B cell (primary cell): ENCODE data around the gene TRIM44. TPM values are rescaled to one million over a fixed set of nuclear protein-coding genes. Genes with fewer than 3 reads are reported as not detected.
"Not testable (repeated sequence)": the region's sequence is repeated elsewhere in the genome, so short reads cannot be mapped to it uniquely, and the experiment has no call there.

ENCODE experiments used
- ATAC-seq: fragments of 200-7000 bp; cut with Tn5 transposase; one replicate; pipeline ENCODE4 v1.10.0; 2021; ENCODE audit warnings: low read depth, mild to moderate bottlenecking, moderate number of reproducible peaks, moderate library complexity
- CTCF ChIA-PET: fragments of 350-600 bp; sonication (Branson Sonifier 250); formaldehyde crosslinking; loops from one replicate; lab custom pipeline; 2021; ENCODE audit warnings: antibody characterized with exemption, inconsistent platforms; lab: Charles Lee
- POLR2A ChIA-PET: fragments of 350-600 bp; sonication (Branson Sonifier 250); formaldehyde crosslinking; loops from one replicate; lab custom pipeline; 2021; ENCODE audit warnings: antibody characterized with exemption; lab: Charles Lee
- DNase-seq: peaks from one replicate; pipeline ENCODE4 v3.0.0; 2013
- H2AFZ ChIP-seq: 2 replicates; pipeline ENCODE4 v1.6.1; 2012; ENCODE audit warnings: mild to moderate bottlenecking, low read depth, low read length; ENCODE audit not compliant: insufficient read depth, poor library complexity, severe bottlenecking
- H3K27ac ChIP-seq, 2 donors: 1 replicate in 1 of 2; 2 replicates in 1 of 2; pipeline ENCODE4 v1.5.1; 2012 to 2013; ENCODE audit warnings: low read length in 2 of 2, mild to moderate bottlenecking in 2 of 2, moderate library complexity in 1 of 2
- H3K27me3 ChIP-seq, 4 experiments: fragments of 200-600 bp in 1 of 4; sonication (generic) in 1 of 4; replicated peaks in 1 of 4; 1 replicate in 2 of 4; 2 replicates in 2 of 4; pipeline versions ENCODE4 v1.6.1 to v1.7.0; 2013 to 2016; ENCODE audit warnings: low read length in 3 of 4, mild to moderate bottlenecking in 2 of 4, mixed read lengths in 1 of 4, moderate library complexity in 1 of 4; ENCODE audit not compliant: insufficient read depth in 4 of 4, control insufficient read depth in 3 of 4; ENCODE audit errors: control extremely low read depth in 1 of 4
- H3K36me3 ChIP-seq, 2 experiments: replicated peaks in 1 of 2; 1 replicate in 1 of 2; 2 replicates in 1 of 2; pipeline versions ENCODE4 v1.6.1 to v1.7.1; 2013; ENCODE audit warnings: low read length in 1 of 2; ENCODE audit not compliant: insufficient read depth in 2 of 2, control insufficient read depth in 1 of 2; ENCODE audit errors: control extremely low read depth in 1 of 2, extremely low read depth in 1 of 2
- H3K4me1 ChIP-seq, 2 donors: fragments of 200-600 bp in 1 of 2; sonication (generic) in 1 of 2; 1 replicate in 1 of 2; 2 replicates in 1 of 2; pipeline versions ENCODE4 v1.5.1 to v1.6.1; 2013 to 2017; ENCODE audit warnings: low read length in 2 of 2; ENCODE audit not compliant: control insufficient read depth in 2 of 2, insufficient read depth in 2 of 2
- H3K4me2 ChIP-seq: replicated peaks from 2 replicates; pipeline ENCODE3; 2012; ENCODE audit warnings: mild to moderate bottlenecking, low read depth, low read length; ENCODE audit not compliant: poor library complexity, severe bottlenecking
- H3K4me3 ChIP-seq, 5 experiments: fragments of 200-600 bp in 1 of 5; sonication (generic) in 1 of 5; 1 replicate in 3 of 5; 2 replicates in 2 of 5; pipeline versions ENCODE4 v1.5.1 to v1.7.0; 2011 to 2016; ENCODE audit warnings: low read length in 4 of 5, mild to moderate bottlenecking in 4 of 5, low read depth in 2 of 5, control low read depth in 1 of 5, moderate library complexity in 1 of 5; ENCODE audit not compliant: insufficient read depth in 1 of 5; ENCODE audit errors: control extremely low read depth in 1 of 5, extremely low read depth in 1 of 5
- H3K79me2 ChIP-seq: fragments of 200-600 bp; sonication (generic); one replicate; pipeline ENCODE4 v1.6.0; 2016; ENCODE audit warnings: low read length; ENCODE audit not compliant: control insufficient read depth, insufficient read depth
- H3K9ac ChIP-seq: fragments of 200-600 bp; sonication (generic); 2 replicates; pipeline ENCODE4 v1.6.1; 2017; ENCODE audit warnings: mild to moderate bottlenecking, low read length, moderate library complexity
- H3K9me3 ChIP-seq, 3 donors: one replicate each; pipeline versions ENCODE4 v1.6.1 to v1.7.1; 2013; ENCODE audit warnings: low read length in 2 of 3; ENCODE audit not compliant: control insufficient read depth in 2 of 3, insufficient read depth in 1 of 3; ENCODE audit errors: control extremely low read depth in 1 of 3
- H4K20me1 ChIP-seq: 2 replicates; pipeline ENCODE4 v1.6.0; 2012; ENCODE audit warnings: mild to moderate bottlenecking, low read length; ENCODE audit not compliant: insufficient read depth, control insufficient read depth, poor library complexity, severe bottlenecking
- H3K27ac Mint-ChIP-seq: one replicate; pipeline ENCODE4 v1.8.0; 2021; ENCODE audit warnings: mixed read lengths
- H3K27me3 Mint-ChIP-seq: one replicate; pipeline ENCODE4 v1.8.0; 2021; ENCODE audit warnings: mixed read lengths
- H3K4me1 Mint-ChIP-seq: one replicate; pipeline ENCODE4 v1.8.0; 2021; ENCODE audit warnings: mixed read lengths
- H3K4me3 Mint-ChIP-seq: one replicate; pipeline ENCODE4 v1.8.0; 2021; ENCODE audit warnings: mixed read lengths
- H3K9me3 Mint-ChIP-seq: one replicate; pipeline ENCODE4 v1.8.0; 2022; ENCODE audit warnings: mixed read lengths; ENCODE audit not compliant: insufficient read depth
- EZH2 ChIP-seq: IDR thresholded peaks from 2 replicates; pipeline ENCODE4 v1.6.1; 2012; ENCODE audit warnings: borderline replicate concordance, low read depth, mild to moderate bottlenecking, moderate library complexity, low read length; ENCODE audit not compliant: insufficient read depth, poor library complexity, severe bottlenecking
- WGBS: methylation state at CpG from one replicate; pipeline ENCODE4 v1.1.5; 2013; ENCODE audit warnings: missing lambda C conversion rate; ENCODE audit not compliant: insufficient coverage; 5-methylcytosine and 5-hydroxymethylcytosine counted together
- intact Hi-C: fragments of 100-400 bp; cut with micrococcal nuclease; formaldehyde crosslinking; loops from one replicate; pipeline ENCODE4 v1.10.0; 2022
- polyA plus RNA-seq: library from polyadenylated mRNA; depleted of rRNA; stranded (reverse); fragments of >200 nt; gene quantifications from 2 replicates; pipeline ENCODE4 v1.2.3, GENCODE V29; 2012
- total RNA-seq, 2 donors: library from RNA; stranded (reverse); fragments of 120-200 nt in 1 of 2; gene quantifications; 1 replicate in 1 of 2; 2 replicates in 1 of 2; pipeline versions ENCODE4 v1.2.3 to v1.2.4, GENCODE V29; 2013 to 2022
- TF ChIP-seq, protein P1 (sequence below): fragments of 200-600 bp; IDR thresholded peaks from one replicate; pipeline ENCODE4 v1.8.0; 2022; ENCODE audit warnings: antibody characterized with exemption, mild to moderate bottlenecking

TRIM44 gene
- total and polyA plus RNA-seq, 2 donors (not counting 1 experiment from before 2014, with no cell fraction given): 39.1 to 71.1 TPM

DNA sequence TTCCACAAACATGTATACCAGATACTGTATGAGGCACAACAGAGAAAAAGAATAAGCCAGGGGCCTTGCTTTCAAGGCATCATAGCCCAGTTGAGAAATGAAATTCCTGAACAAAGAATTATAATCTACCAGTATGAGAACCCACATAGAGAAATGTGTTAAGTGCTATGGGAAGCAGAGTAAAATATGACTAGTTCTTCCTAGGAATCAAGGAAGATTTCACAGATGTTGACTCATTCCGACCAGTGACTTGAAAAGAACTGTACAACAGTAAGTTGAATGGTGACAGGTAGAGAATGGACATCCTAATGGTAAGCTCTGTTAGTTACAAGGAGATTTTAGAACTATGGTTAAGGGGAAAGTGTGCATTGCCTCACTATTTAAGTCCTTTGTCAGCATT is 102.6 kb downstream of the TRIM44 start:
- ATAC-seq: no peak
- no peak overlapping the region for H3K4me3 Mint-ChIP-seq

DNA sequence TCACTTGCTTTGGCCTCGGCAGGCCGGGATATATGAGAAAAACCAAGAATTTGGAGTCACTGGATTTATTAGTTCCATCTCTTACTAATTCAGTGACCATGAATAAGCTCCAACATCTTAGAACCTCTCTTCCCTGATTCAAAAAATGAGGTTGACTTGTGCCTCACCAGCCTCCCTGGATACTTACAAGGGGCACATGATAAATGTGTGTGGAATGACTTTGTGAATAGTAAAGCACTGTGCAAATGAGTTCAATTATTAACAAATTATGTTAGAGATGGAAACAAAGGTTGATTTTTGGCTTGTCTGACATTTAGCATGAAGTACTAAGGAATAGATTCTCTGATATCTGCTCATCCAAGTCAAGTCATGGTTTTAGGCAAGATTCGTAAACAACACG is 104.1 kb downstream of the TRIM44 start:
- DNase-seq: no peak
- no peak overlapping the region for H3K4me2 ChIP-seq
- intact Hi-C loops: no loop called here
- peaks cover 12% of the 10 kb centered on the region for H3K9me3 Mint-ChIP-seq
- peaks cover 85% of the 10 kb centered on the region for H3K79me2 ChIP-seq
- no peak for ATAC-seq
- H3K27me3 ChIP-seq: no peaks in the 10 kb centered on the region
- H3K27ac ChIP-seq: no peak overlapping the region
- no peak overlapping the region for H3K4me3 Mint-ChIP-seq
- WGBS: 100% methylated on average over 2 of the region's 4 CpGs
- no peak overlapping the region for H2AFZ ChIP-seq
- CTCF ChIA-PET: no interaction called here
- POLR2A ChIA-PET: no interaction called here
- H3K4me1 Mint-ChIP-seq: peaks cover 18% of the 10 kb centered on the region
- H4K20me1 ChIP-seq: peaks cover 48% of the 10 kb centered on the region
- H3K9ac ChIP-seq: no peak overlapping the region
- H3K27me3 Mint-ChIP-seq: no peaks in the 10 kb centered on the region
- H3K36me3 ChIP-seq: peaks cover 0 to 12% of the 10 kb centered on the region in 2 experiments
- H3K27ac Mint-ChIP-seq: no peak overlapping the region
- no peaks in the 10 kb centered on the region for H3K4me1 ChIP-seq
- H3K9me3 ChIP-seq: peaks cover 0 to 5% (median 0%) of the 10 kb centered on the region in 3 donors
- H3K4me3 ChIP-seq: no peak overlapping the region
- TF ChIP-seq, protein P1, sequence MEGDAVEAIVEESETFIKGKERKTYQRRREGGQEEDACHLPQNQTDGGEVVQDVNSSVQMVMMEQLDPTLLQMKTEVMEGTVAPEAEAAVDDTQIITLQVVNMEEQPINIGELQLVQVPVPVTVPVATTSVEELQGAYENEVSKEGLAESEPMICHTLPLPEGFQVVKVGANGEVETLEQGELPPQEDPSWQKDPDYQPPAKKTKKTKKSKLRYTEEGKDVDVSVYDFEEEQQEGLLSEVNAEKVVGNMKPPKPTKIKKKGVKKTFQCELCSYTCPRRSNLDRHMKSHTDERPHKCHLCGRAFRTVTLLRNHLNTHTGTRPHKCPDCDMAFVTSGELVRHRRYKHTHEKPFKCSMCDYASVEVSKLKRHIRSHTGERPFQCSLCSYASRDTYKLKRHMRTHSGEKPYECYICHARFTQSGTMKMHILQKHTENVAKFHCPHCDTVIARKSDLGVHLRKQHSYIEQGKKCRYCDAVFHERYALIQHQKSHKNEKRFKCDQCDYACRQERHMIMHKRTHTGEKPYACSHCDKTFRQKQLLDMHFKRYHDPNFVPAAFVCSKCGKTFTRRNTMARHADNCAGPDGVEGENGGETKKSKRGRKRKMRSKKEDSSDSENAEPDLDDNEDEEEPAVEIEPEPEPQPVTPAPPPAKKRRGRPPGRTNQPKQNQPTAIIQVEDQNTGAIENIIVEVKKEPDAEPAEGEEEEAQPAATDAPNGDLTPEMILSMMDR: no peak
- TF ChIP-seq EZH2: no peak

More for the DNA sequence above, 102.6 kb downstream of the TRIM44 start:
- Mint-ChIP-seq H3K9me3 (peaks cover 7% of the 10 kb centered on the region), H3K27ac (no peak overlapping the region), H3K27me3 (no peaks in the 10 kb centered on the region), H3K4me1 (peaks cover 16% of the 10 kb centered on the region)
- Histone ChIP-seq H3K9ac (no peak overlapping the region), H3K36me3 (peaks cover 0 to 12% of the 10 kb centered on the region in 2 experiments), H3K27me3 (no peaks in the 10 kb centered on the region), H3K79me2 (peaks cover 79% of the 10 kb centered on the region), H4K20me1 (peaks cover 48% of the 10 kb centered on the region), H3K27ac (no peak overlapping the region), H2AFZ (no peak overlapping the region), H3K4me2 (no peak overlapping the region), H3K4me1 (no peaks in the 10 kb centered on the region), H3K4me3 (no peak overlapping the region), H3K9me3 (no peaks in the 10 kb centered on the region)
- CTCF ChIA-PET: interaction anchor here (0.6 kb wide), 1 partner anchor 53 kb away, joined by 3 read pairs; no protein-coding TSS in a partner anchor
- WGBS: 100% methylated on average over 1 of the region's 1 CpG
- intact Hi-C loops: no loop called here
- no peak for TF ChIP-seq EZH2
- TF ChIP-seq, protein P1: no peak
- POLR2A ChIA-PET: no interaction called here
- DNase-seq: no peak

DNA sequence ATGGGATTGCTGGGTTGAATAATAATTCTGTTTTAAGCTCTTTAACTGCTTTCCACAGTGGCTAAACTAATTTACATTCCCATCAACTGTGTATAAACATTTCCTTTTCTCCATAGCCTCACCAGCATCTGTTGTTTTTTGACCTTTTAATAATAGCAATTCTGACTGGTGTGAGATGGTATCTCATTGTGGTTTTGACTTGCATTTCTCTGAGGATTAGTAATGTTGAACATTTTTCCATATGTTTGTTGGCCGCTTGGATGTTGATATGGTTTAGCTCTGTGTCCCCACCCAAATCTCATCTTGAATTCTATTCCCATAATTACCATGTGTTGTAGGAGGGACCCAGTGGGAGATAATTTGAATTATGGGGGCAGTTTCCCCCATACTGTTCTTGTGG is 107.8 kb downstream of the TRIM44 start:
- H3K36me3 ChIP-seq, H3K27me3 Mint-ChIP-seq, H3K27me3 ChIP-seq, CTCF ChIA-PET, H3K27ac ChIP-seq, ATAC-seq, POLR2A ChIA-PET, intact Hi-C loops, H2AFZ ChIP-seq, H3K4me3 ChIP-seq, DNase-seq, H3K4me1 ChIP-seq, H3K4me3 Mint-ChIP-seq, H3K27ac Mint-ChIP-seq, H3K9ac ChIP-seq, H3K4me2 ChIP-seq: not testable (repeated sequence)
- Histone ChIP-seq H4K20me1 (peaks cover 24% of the 10 kb centered on the region), H3K79me2 (peaks cover 68% of the 10 kb centered on the region), H3K9me3 (peaks cover 0 to 15% (median 0%) of the 10 kb centered on the region in 3 donors)
- no CpG with 5 or more reads among the region's 1 CpG for WGBS
- Mint-ChIP-seq H3K4me1 (peaks cover 13% of the 10 kb centered on the region), H3K9me3 (peaks cover 12% of the 10 kb centered on the region)
